ENCODE data around the gene THAP4.
"Not testable (repeated sequence)": the region's sequence is repeated elsewhere in the genome, so short reads cannot be mapped to it uniquely, and the experiment has no call there.

Gene THAP4

DNA sequence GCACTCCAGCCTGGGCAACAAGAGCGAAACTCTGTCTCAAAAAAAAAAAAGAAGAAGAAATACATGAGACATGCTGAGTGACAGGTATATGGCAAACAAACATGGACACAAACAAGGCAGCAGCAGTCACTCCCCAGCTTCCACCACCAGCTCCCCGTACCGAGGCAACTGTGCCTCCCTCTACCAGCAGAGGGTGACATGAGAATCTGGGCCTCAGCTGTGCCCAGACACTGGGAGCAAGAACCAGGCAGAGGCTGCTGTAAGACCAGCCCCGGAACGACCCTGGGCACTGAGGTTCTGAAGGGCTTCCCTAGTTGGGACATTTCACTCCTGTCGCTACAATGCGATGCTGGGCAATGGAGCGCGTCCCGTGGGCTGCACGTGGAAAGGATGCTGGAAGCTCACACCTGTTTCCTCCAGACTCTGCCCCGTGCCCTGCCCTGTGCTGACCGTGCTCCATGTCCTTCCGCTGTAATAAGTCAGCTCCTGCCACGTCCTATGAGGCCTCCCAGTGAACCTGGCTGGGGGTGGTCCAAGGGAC lies 41.3 kb downstream of the THAP4 start:
- no peak for DNase-seq (ENCODE audit: extremely low read depth, low read depth)
- no peak overlapping the region for H3K4me3 ChIP-seq (replicated peaks; ENCODE audit: low read depth, low read length)
- TF ChIP-seq CTCF (IDR thresholded peaks at IDR 0.05; ENCODE audit: low read depth, low read length, missing control alignments): peak; percentile 50

DNA sequence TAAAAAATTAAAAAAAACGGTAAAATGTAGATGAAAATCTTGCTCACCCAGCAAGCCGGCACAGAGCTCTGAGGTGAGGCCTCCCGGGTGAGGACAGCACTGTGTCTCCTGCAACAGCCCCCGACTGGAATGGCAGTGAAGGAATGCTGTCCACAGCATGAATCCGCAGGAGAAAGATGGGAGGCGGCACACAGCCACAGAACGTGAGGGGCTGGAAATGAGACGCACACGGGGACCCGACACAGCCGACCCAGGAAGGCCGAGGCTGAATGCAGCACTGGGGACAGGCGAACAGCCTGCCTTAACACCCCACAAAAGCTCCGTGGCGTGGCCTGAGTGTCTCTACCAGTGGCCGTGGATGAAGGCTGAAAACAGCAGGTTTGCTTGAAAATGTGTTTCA lies 43.7 kb downstream of the THAP4 start:
- no peak overlapping the region for H3K4me3 ChIP-seq (replicated peaks; ENCODE audit: low read depth, low read length)
- DNase-seq (ENCODE audit: extremely low read depth, low read depth): no peak
- TF ChIP-seq CTCF (IDR thresholded peaks at IDR 0.05; ENCODE audit: low read depth, low read length, missing control alignments): no peak

DNA sequence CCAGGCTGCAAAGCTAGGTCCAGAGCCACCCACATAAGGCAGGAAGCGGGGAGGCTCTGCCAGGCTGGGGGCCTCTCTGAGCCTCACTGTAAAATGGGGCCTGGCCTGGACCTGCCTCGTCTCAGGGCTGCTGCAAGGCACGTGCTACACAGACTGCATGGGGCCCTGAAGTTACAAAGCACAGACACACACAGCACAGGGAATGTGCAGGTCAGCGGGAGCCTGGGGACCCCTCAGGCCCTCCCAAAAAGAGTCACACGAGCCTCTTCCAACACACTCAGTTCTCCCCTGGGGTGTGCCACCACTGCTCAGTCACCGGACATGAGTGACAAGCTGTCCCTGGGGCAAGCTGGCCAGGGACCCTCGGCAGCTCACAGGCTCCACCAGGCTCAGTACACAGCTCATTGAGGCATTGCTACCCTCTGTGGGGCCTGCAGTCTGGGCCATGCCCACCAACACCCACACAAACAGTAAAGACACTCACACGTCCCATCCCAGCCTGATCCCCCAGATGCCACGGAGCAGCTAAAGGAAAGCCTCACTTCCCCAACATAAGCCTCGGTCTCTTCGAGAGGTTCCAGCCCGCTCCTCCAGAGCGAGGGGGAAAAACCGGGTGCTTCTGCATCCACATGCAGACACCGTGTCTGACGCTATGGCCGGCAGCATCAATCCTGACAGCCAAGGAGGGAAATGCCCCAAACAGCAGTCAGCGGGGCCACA lies 44.7 kb downstream of the THAP4 start:
- no peak for TF ChIP-seq CTCF (IDR thresholded peaks at IDR 0.05; ENCODE audit: low read depth, low read length, missing control alignments)
- DNase-seq (ENCODE audit: extremely low read depth, low read depth): no peak

GRCh38 chr2:241590496-241591455 lies 46.2 kb downstream of the THAP4 start:
- not testable (repeated sequence) for H3K4me3 ChIP-seq (replicated peaks; ENCODE audit: low read depth, low read length); DNase-seq (ENCODE audit: extremely low read depth, low read depth)

More for the DNA sequence above, 44.7 kb downstream of the THAP4 start:
- H3K4me3 ChIP-seq (replicated peaks; ENCODE audit: low read depth, low read length): no peak overlapping the region

GRCh38 chr2:241589863-241590262 lies 47.1 kb downstream of the THAP4 start:
- not testable (repeated sequence) for DNase-seq (ENCODE audit: extremely low read depth, low read depth); H3K4me3 ChIP-seq (replicated peaks; ENCODE audit: low read depth, low read length)

DNA sequence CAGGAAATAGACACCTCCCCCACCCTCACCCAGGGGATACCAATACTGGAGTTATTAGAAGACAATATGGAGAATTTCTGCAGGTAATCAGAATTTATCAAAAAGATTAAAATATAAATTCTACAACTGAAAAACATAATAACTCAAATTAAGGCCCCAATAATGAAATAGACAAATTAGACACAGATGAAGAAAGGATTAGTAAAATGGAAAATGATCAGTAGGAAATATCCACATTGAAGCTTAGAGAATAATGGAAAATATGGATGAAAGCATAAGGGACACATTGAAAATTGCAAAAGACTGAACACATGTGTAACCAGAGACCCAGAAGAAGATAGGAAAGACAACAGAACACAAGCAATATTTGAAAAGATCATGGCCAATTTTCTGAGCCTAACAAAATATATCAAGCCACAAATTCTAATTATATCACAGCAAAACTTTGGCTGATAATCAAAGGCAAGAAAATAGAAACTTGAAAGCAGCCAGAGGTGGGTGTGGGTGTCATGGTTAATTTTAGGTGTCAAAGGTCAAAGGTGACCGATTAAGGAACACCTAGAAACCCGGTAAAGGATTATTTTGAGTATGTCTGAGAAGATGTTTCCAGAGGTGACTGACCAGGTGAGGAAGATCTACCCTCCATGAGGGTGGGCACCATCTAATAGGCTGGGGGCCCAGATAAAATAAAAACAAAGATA lies 50.2 kb downstream of the THAP4 start:
- no peak for DNase-seq (ENCODE audit: extremely low read depth, low read depth)
- H3K4me3 ChIP-seq (replicated peaks; ENCODE audit: low read depth, low read length): no peak overlapping the region
- no peak for TF ChIP-seq CTCF (IDR thresholded peaks at IDR 0.05; ENCODE audit: low read depth, low read length, missing control alignments)

DNA sequence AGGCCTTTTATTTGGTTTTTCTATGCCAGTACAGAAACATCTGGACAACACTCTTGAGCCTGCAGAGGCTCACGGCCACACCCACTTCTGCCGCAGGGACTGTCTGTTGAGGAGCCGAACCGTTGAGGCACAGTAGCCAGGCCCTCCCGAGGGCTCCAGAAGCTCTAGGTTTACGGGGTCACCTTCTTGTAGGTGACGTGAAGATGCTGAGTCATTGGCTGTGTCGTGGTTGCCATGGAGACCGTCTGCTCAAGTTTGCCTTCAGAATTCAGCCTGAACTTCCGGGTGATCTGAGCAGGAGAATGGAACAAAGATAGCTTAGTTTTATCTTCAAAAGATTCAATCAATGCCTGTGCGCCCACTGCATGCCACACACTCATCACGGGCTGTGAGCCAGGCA lies 52.5 kb downstream of the THAP4 start:
- peak; percentile 85 for DNase-seq (ENCODE audit: extremely low read depth, low read depth)
- H3K4me3 ChIP-seq (replicated peaks; ENCODE audit: low read depth, low read length): no peak overlapping the region
- no peak for TF ChIP-seq CTCF (IDR thresholded peaks at IDR 0.05; ENCODE audit: low read depth, low read length, missing control alignments)

Measured in HFF-Myc (cell line).